ENCODE data around the gene OGDH. TPM values are rescaled to one million over a fixed set of nuclear protein-coding genes. Genes with fewer than 3 reads are reported as not detected.

The OGDH gene
- total RNA-seq, 1 experiment from 2014 or later, result 69.1 TPM

DNA sequence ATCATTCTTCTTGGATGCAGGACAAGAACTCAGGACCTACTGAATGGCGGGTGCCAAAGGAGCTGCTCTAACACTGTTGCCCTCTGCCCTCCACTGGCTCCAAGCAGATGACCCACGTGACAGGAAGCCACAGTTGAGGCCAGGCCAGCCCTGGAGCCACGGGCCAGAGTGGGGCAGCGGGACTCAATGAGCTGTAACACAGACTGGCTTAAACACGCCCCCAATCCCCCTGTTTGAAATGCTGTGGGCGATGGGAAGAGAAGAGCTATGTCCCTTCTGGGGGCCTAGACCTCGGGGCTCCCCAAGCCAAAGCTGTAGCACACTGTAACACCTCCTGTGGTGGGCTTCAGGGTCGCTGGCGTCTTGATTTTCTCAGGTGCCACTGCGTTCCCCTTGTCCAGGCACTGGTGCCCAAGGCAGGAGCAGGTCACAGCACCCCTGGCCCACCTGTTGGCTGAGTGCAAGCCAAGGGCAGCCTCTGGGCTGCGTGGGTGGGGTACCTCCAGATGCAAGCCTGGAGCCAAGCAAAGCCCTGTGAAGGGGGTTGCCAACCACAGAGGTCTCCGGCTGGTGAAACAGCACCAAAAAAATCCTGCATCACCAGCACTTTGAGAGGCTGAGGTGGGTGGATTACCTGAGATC, 123.6 kb downstream of the OGDH start:
- BruUV-seq (replicated peaks), result no TSS peak
- ATAC-seq (no peak; the same call in 1 of the 2 replicates), DNase-seq (ENCODE audit: low read depth, low spot score) (no peak)
- H3K4me3 ChIP-seq (replicated peaks in 1 of 2; ENCODE audit: low read depth in 1 of 2, low read length in 2 of 2), result no peak overlapping the region
- no peaks in the 10 kb centered on the region for H3K27me3 ChIP-seq (ENCODE audit: insufficient read depth, low read length)
- no peak overlapping the region for H3K27ac ChIP-seq (ENCODE audit: low read depth, low read length)
- no peak overlapping the region for H2AFZ ChIP-seq (ENCODE audit: low read depth, low read length, poor library complexity, severe bottlenecking)
- H3K36me3 ChIP-seq (ENCODE audit: control insufficient read depth in 1 of 2, insufficient read depth in 2 of 2, low read length in 2 of 2), result no peaks in the 10 kb centered on the region
- no peaks in the 10 kb centered on the region for H3K9me2 ChIP-seq (ENCODE audit: insufficient read depth)
- ChIA-PET POLR2A (interaction anchor here (0.5 kb wide), 1 partner anchor 41 kb away, joined by 3 read pairs; no protein-coding TSS in a partner anchor), CTCF (no interaction called here), RAD21 (ENCODE audit: low non-redundant PET in 1 of 2, low total read pairs in 2 of 2, uncharacterized antibody in 2 of 2, unreplicated experiment in 2 of 2) (no interaction called here)
- no peak overlapping the region for H3K4me2 ChIP-seq (ENCODE audit: low read length)
- no peaks in the 10 kb centered on the region for H4K20me1 ChIP-seq (ENCODE audit: insufficient read depth)
- no peak overlapping the region for H3K9ac ChIP-seq (ENCODE audit: low read length)
- no peaks in the 10 kb centered on the region for H3K9me3 ChIP-seq (ENCODE audit: control insufficient read depth in 1 of 2, insufficient read depth in 1 of 2, low read depth in 1 of 2, low read length in 2 of 2)
- peaks cover 13 to 56% of the 10 kb centered on the region in 2 experiments for H3K4me1 ChIP-seq (ENCODE audit: control insufficient read depth in 1 of 2, insufficient read depth in 2 of 2, low read length in 2 of 2)
- no peak for TF ChIP-seq POLR2AphosphoS5 (IDR thresholded peaks at IDR 0.05; ENCODE audit: low read depth, low read length)
- no peak for TF ChIP-seq SP1 (IDR thresholded peaks at IDR 0.05; ENCODE audit: low read depth)
- TF ChIP-seq POLR2A (IDR thresholded peaks at IDR 0.05; ENCODE audit: borderline replicate concordance, extremely low read depth, insufficient read depth, insufficient read length), result no peak
- TF ChIP-seq ZNF274 (IDR thresholded peaks at IDR 0.05; ENCODE audit: low read depth, low read length), result no peak
- TF ChIP-seq FOSL1 (IDR thresholded peaks at IDR 0.05; ENCODE audit: low read depth), result no peak
- TF ChIP-seq ELF1 (IDR thresholded peaks at IDR 0.05; ENCODE audit: borderline replicate concordance, low read depth), result no peak
- TF ChIP-seq, protein P1, sequence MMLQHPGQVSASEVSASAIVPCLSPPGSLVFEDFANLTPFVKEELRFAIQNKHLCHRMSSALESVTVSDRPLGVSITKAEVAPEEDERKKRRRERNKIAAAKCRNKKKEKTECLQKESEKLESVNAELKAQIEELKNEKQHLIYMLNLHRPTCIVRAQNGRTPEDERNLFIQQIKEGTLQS (IDR thresholded peaks at IDR 0.05), result no peak
- no peak for TF ChIP-seq TCF7L2 (IDR thresholded peaks at IDR 0.05; ENCODE audit: borderline replicate concordance, extremely low read depth, insufficient read depth, insufficient read length)
- TF ChIP-seq SRF (IDR thresholded peaks at IDR 0.05; ENCODE audit: low read depth), result no peak
- no peak for TF ChIP-seq RAD21 (IDR thresholded peaks at IDR 0.05; ENCODE audit: low read depth)
- no peak for TF ChIP-seq EGR1 (IDR thresholded peaks at IDR 0.05; ENCODE audit: low read depth)
- TF ChIP-seq, protein P2, sequence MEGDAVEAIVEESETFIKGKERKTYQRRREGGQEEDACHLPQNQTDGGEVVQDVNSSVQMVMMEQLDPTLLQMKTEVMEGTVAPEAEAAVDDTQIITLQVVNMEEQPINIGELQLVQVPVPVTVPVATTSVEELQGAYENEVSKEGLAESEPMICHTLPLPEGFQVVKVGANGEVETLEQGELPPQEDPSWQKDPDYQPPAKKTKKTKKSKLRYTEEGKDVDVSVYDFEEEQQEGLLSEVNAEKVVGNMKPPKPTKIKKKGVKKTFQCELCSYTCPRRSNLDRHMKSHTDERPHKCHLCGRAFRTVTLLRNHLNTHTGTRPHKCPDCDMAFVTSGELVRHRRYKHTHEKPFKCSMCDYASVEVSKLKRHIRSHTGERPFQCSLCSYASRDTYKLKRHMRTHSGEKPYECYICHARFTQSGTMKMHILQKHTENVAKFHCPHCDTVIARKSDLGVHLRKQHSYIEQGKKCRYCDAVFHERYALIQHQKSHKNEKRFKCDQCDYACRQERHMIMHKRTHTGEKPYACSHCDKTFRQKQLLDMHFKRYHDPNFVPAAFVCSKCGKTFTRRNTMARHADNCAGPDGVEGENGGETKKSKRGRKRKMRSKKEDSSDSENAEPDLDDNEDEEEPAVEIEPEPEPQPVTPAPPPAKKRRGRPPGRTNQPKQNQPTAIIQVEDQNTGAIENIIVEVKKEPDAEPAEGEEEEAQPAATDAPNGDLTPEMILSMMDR (IDR thresholded peaks at IDR 0.05 in 2 of 3, conservative IDR thresholded peaks at IDR 0.05 in 1 of 3; ENCODE audit: borderline replicate concordance in 1 of 3, insufficient read depth in 1 of 3, low read depth in 2 of 3, low read length in 2 of 3), result no peak
- TF ChIP-seq, protein P3, sequence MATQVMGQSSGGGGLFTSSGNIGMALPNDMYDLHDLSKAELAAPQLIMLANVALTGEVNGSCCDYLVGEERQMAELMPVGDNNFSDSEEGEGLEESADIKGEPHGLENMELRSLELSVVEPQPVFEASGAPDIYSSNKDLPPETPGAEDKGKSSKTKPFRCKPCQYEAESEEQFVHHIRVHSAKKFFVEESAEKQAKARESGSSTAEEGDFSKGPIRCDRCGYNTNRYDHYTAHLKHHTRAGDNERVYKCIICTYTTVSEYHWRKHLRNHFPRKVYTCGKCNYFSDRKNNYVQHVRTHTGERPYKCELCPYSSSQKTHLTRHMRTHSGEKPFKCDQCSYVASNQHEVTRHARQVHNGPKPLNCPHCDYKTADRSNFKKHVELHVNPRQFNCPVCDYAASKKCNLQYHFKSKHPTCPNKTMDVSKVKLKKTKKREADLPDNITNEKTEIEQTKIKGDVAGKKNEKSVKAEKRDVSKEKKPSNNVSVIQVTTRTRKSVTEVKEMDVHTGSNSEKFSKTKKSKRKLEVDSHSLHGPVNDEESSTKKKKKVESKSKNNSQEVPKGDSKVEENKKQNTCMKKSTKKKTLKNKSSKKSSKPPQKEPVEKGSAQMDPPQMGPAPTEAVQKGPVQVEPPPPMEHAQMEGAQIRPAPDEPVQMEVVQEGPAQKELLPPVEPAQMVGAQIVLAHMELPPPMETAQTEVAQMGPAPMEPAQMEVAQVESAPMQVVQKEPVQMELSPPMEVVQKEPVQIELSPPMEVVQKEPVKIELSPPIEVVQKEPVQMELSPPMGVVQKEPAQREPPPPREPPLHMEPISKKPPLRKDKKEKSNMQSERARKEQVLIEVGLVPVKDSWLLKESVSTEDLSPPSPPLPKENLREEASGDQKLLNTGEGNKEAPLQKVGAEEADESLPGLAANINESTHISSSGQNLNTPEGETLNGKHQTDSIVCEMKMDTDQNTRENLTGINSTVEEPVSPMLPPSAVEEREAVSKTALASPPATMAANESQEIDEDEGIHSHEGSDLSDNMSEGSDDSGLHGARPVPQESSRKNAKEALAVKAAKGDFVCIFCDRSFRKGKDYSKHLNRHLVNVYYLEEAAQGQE (IDR thresholded peaks at IDR 0.05; ENCODE audit: low read depth), result no peak
- TF ChIP-seq ZBTB33 (IDR thresholded peaks at IDR 0.05; ENCODE audit: extremely low read depth, insufficient replicate concordance, low read length), result no peak
- TF ChIP-seq JUND (IDR thresholded peaks at IDR 0.05), result no peak
- no peak for TF ChIP-seq CBX3 (IDR thresholded peaks at IDR 0.05; ENCODE audit: low read depth)
- no peak for TF ChIP-seq EZH2 (IDR thresholded peaks at IDR 0.05)
- no peak for TF ChIP-seq CEBPB (IDR thresholded peaks at IDR 0.05; ENCODE audit: low read depth)
- no peak for TF ChIP-seq ZFX (IDR thresholded peaks at IDR 0.05)
- intact Hi-C loops (cut with micrococcal nuclease), result loop anchor here (5.0 kb wide), 1 partner anchor 93 kb away; no protein-coding TSS in a partner anchor
- no peaks in the 10 kb centered on the region for H3K79me2 ChIP-seq (ENCODE audit: insufficient read depth, low read length)

Measured in HCT116 (cell line).